DMS114 treated with DMSO at 0.1 percent for 48 hours (cell line): Measurements from ENCODE around the gene KRTAP21-3.
"Not testable (repeated sequence)": the region's sequence is repeated elsewhere in the genome, so short reads cannot be mapped to it uniquely, and the experiment has no call there.

Experiments used
- DNase-seq: peaks from one replicate; lab custom pipeline; 2025; ENCODE audit not compliant: unreplicated experiment; lab: John Stamatoyannopoulos, UW

Gene KRTAP21-3

GRCh38 chr21:30718239-30718909 lies at the start of gene KRTAP21-3:
KRTAP21-3 (minus strand) TSS chr21:30718777; CDS start chr21:30718759, 18 bp downstream.
- DNase-seq: no peak

GRCh38 chr21:30760776-30761175 lies 42.2 kb upstream of the KRTAP21-3 start:
- no peak for DNase-seq

- DNase-seq: no peak
Measured at GRCh38 chr21:30758306-30758705, 39.7 kb upstream of the KRTAP21-3 start.

GRCh38 chr21:30755328-30755727 lies 36.8 kb upstream of the KRTAP21-3 start, which contains the start of gene KRTAP21-1:
KRTAP21-1 (minus strand) TSS chr21:30755428; CDS start chr21:30755378, 50 bp downstream.
- DNase-seq: not testable (repeated sequence)

GRCh38 chr21:30747159-30747558 lies 28.6 kb upstream of the KRTAP21-3 start, which contains the start of gene KRTAP21-2:
KRTAP21-2 (minus strand) TSS chr21:30747259; CDS start chr21:30747202, 57 bp downstream.
- no peak for DNase-seq

GRCh38 chr21:30740462-30740861 lies 21.9 kb upstream of the KRTAP21-3 start:
- no peak for DNase-seq

GRCh38 chr21:30733026-30733425 lies 14.4 kb upstream of the KRTAP21-3 start:
- no peak for DNase-seq

GRCh38 chr21:30726726-30727125 lies 8.1 kb upstream of the KRTAP21-3 start:
- no peak for DNase-seq

GRCh38 chr21:30719401-30719800 lies 824 bp upstream of the KRTAP21-3 start:
- DNase-seq: no peak

- no peak for DNase-seq
Measured at GRCh38 chr21:30717105-30717504, 1.5 kb downstream of the KRTAP21-3 start.

GRCh38 chr21:30714946-30715345 lies 3.6 kb downstream of the KRTAP21-3 start:
- DNase-seq: no peak

GRCh38 chr21:30714456-30714855 lies 4.1 kb downstream of the KRTAP21-3 start:
- no peak for DNase-seq

- no peak for DNase-seq
Measured at GRCh38 chr21:30713766-30714165, 4.8 kb downstream of the KRTAP21-3 start.

- DNase-seq: no peak
Measured at GRCh38 chr21:30710499-30710898, 8.1 kb downstream of the KRTAP21-3 start.

GRCh38 chr21:30707409-30707808 lies 11.2 kb downstream of the KRTAP21-3 start:
- no peak for DNase-seq

- no peak for DNase-seq
Measured at GRCh38 chr21:30695956-30696355, 22.6 kb downstream of the KRTAP21-3 start.

GRCh38 chr21:30689822-30690221 lies 28.8 kb downstream of the KRTAP21-3 start:
- DNase-seq: no peak

GRCh38 chr21:30684506-30684905 lies 34.1 kb downstream of the KRTAP21-3 start:
- no peak for DNase-seq

GRCh38 chr21:30680586-30680985 lies 38.0 kb downstream of the KRTAP21-3 start:
- no peak for DNase-seq

- no peak for DNase-seq
Measured at GRCh38 chr21:30676737-30677136, 41.8 kb downstream of the KRTAP21-3 start.

- DNase-seq: no peak
Measured at GRCh38 chr21:30674312-30674711, 44.3 kb downstream of the KRTAP21-3 start.

GRCh38 chr21:30672985-30673650 lies 45.5 kb downstream of the KRTAP21-3 start:
- DNase-seq: no peak
